ELR (cell line): ENCODE measurements around the gene HPS5.
A peak's percentile ranks its signal among the peaks of the same experiment; 100 is the strongest.

ENCODE experiments used
- DNase-seq: peaks from one replicate; pipeline ENCODE4 v3.0.0-alpha.2; 2015; ENCODE audit warnings: low read depth

Gene HPS5

GRCh38 chr11:18317551-18317950 is 4.4 kb downstream of the HPS5 start:
- no peak for DNase-seq

- no peak for DNase-seq
Observed at GRCh38 chr11:18315893-18316292, 6.0 kb downstream of the HPS5 start.

- DNase-seq: no peak
Observed at GRCh38 chr11:18314784-18315523, 7.0 kb downstream of the HPS5 start.

- DNase-seq: peak; percentile 58
Observed at GRCh38 chr11:18313965-18314763, 7.8 kb downstream of the HPS5 start.

GRCh38 chr11:18312663-18313420 is 9.1 kb downstream of the HPS5 start:
- peak; percentile 61 for DNase-seq

GRCh38 chr11:18312012-18312411 is 9.9 kb downstream of the HPS5 start:
- no peak for DNase-seq

- no peak for DNase-seq
Observed at GRCh38 chr11:18310800-18311340, 11.1 kb downstream of the HPS5 start.

GRCh38 chr11:18309691-18310090 is 12.2 kb downstream of the HPS5 start:
- no peak for DNase-seq

- DNase-seq: no peak
Observed at GRCh38 chr11:18308242-18308641, 13.7 kb downstream of the HPS5 start.

- DNase-seq: no peak
Observed at GRCh38 chr11:18307461-18308139, 14.3 kb downstream of the HPS5 start.

GRCh38 chr11:18304745-18305144 is 17.2 kb downstream of the HPS5 start:
- no peak for DNase-seq

GRCh38 chr11:18299721-18300120 is 22.2 kb downstream of the HPS5 start:
- no peak for DNase-seq

- no peak for DNase-seq
Observed at GRCh38 chr11:18295316-18295715, 26.6 kb downstream of the HPS5 start.

GRCh38 chr11:18294862-18295261 is 27.1 kb downstream of the HPS5 start:
- DNase-seq: no peak

GRCh38 chr11:18288911-18289310 is 33.0 kb downstream of the HPS5 start:
- no peak for DNase-seq

GRCh38 chr11:18285841-18286240 is 36.1 kb downstream of the HPS5 start:
- peak; percentile 39 for DNase-seq

GRCh38 chr11:18282626-18283025 is 39.3 kb downstream of the HPS5 start:
- no peak for DNase-seq

- no peak for DNase-seq
Observed at GRCh38 chr11:18280438-18281045, 41.4 kb downstream of the HPS5 start.

- DNase-seq: no peak
Observed at GRCh38 chr11:18277565-18278271, 44.2 kb downstream of the HPS5 start.

GRCh38 chr11:18271206-18271605 is 50.7 kb downstream of the HPS5 start:
- no peak for DNase-seq

- DNase-seq: no peak
Observed at GRCh38 chr11:18270102-18270501, 51.8 kb downstream of the HPS5 start.
